ENCODE measurements around the gene ITPK1. TPM values are rescaled to one million over a fixed set of nuclear protein-coding genes. Genes with fewer than 3 reads are reported as not detected.
A peak's percentile ranks its signal among the peaks of the same experiment; 100 is the strongest.

The ITPK1 gene
- total and polyA plus RNA-seq, 2 experiments from 2014 or later: 35.9 to 101 TPM

GRCh38 chr14:93085911-93086310, 29.8 kb downstream of the ITPK1 start:
- peaks cover 20% of the 10 kb centered on the region for H4K20me1 ChIP-seq (replicated peaks; ENCODE audit: insufficient read depth)
- H3K4me1 ChIP-seq (ENCODE audit: insufficient read depth): peaks cover 15% of the 10 kb centered on the region
- Mint-ChIP-seq H3K9me3 (no peaks in the 10 kb centered on the region; the same call in 2 of the 3 replicates), H3K4me1 (peaks cover 46% of the 10 kb centered on the region), H3K27me3 (ENCODE audit: insufficient read depth, low read depth, poor library complexity) (peaks cover 21% of the 10 kb centered on the region), H3K27ac (peak overlapping the region; percentile 95), H3K4me3 (no peak overlapping the region), H3K36me3 (ENCODE audit: low read depth) (peaks cover 24% of the 10 kb centered on the region)
- TF ChIP-seq EZH2phosphoT487 (IDR thresholded peaks at IDR 0.05; ENCODE audit: unreplicated experiment) (no peak), JUNB (IDR thresholded peaks at IDR 0.05; ENCODE audit: unreplicated experiment) (no peak), POLR2AphosphoS5 (IDR thresholded peaks at IDR 0.05; ENCODE audit: low read depth) (no peak), NANOG (IDR thresholded peaks at IDR 0.05; ENCODE audit: borderline replicate concordance) (no peak), ZNF331 (CRISPR knock-in tag; IDR thresholded peaks at IDR 0.05; ENCODE audit: low read depth) (no peak), REST (IDR thresholded peaks at IDR 0.05; ENCODE audit: unreplicated experiment) (no peak), EZH2 (IDR thresholded peaks at IDR 0.05; ENCODE audit: low read depth, unreplicated experiment) (no peak), CTCF (conservative IDR thresholded peaks at IDR 0.05; ENCODE audit: low read depth in 2 of 2) (no peak), STAT1 (IDR thresholded peaks at IDR 0.05; ENCODE audit: unreplicated experiment) (no peak), ZNF462 (CRISPR knock-in tag; IDR thresholded peaks at IDR 0.05) (no peak), ZNF114 (CRISPR knock-in tag; IDR thresholded peaks at IDR 0.05) (no peak), CREB1 (CRISPR knock-in tag; IDR thresholded peaks at IDR 0.05; ENCODE audit: low read depth) (no peak)
- TF ChIP-seq, protein P1, sequence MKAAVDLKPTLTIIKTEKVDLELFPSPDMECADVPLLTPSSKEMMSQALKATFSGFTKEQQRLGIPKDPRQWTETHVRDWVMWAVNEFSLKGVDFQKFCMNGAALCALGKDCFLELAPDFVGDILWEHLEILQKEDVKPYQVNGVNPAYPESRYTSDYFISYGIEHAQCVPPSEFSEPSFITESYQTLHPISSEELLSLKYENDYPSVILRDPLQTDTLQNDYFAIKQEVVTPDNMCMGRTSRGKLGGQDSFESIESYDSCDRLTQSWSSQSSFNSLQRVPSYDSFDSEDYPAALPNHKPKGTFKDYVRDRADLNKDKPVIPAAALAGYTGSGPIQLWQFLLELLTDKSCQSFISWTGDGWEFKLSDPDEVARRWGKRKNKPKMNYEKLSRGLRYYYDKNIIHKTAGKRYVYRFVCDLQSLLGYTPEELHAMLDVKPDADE (IDR thresholded peaks at IDR 0.05): no peak
- no peaks in the 10 kb centered on the region for H3F3A ChIP-seq (replicated peaks; ENCODE audit: low read depth)
- H2AFZ ChIP-seq: no peak overlapping the region
- H3K36me3 ChIP-seq (ENCODE audit: insufficient read depth): no peaks in the 10 kb centered on the region
- H3K4me2 ChIP-seq: peak overlapping the region; percentile 48
- ATAC-seq (peak; percentile 71), DNase-seq (ENCODE audit: low spot score) (peak; percentile 64)
- peak overlapping the region; percentile 66; the same call in 1 of the 2 replicates for H3K27ac ChIP-seq (ENCODE audit: low read depth)
- H3K4me3 ChIP-seq: no peak overlapping the region
- no peaks in the 10 kb centered on the region for H3K9me2 ChIP-seq (ENCODE audit: insufficient read depth)
- H3K27me3 ChIP-seq (ENCODE audit: insufficient read depth): no peaks in the 10 kb centered on the region
- H3K79me2 ChIP-seq (replicated peaks; ENCODE audit: insufficient read depth): peaks cover 98% of the 10 kb centered on the region

All from GM23338 (cell line).